Amniotic stem cell (primary cell): Measurements from ENCODE around the gene ATP8A1.
"Not testable (repeated sequence)": the region's sequence is repeated elsewhere in the genome, so short reads cannot be mapped to it uniquely, and the experiment has no call there.

Experiments
- DNase-seq: peaks from one replicate; lab custom pipeline; 2025; lab: John Stamatoyannopoulos, UW

ATP8A1 gene

GRCh38 chr4:42656944-42657792, at the start of gene ATP8A1:
TSS of gene ATP8A1 (minus strand) at chr4:42657105. CDS start at chr4:42656873, 232 bp downstream.
- DNase-seq = peak; percentile 64

DNA sequence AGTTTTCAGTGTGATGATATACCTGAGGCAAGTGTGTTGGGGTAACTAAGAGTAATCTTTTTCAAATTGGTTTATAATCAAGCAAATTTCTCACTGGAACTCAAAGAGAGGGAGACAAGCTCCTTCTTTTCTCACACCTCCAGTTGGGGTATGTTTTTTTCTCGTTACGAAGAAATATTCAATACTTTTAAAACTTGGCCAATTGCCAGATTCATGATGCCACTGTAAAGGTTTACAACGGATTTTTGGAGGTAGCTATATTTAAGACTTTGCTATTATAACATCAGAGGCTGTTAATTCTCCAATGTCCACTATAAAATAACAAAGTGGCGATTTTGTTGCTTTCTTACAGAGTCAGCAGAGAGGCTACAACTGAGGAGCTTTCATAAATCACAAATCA, 49.2 kb upstream of the ATP8A1 start:
- no peak for DNase-seq

DNA sequence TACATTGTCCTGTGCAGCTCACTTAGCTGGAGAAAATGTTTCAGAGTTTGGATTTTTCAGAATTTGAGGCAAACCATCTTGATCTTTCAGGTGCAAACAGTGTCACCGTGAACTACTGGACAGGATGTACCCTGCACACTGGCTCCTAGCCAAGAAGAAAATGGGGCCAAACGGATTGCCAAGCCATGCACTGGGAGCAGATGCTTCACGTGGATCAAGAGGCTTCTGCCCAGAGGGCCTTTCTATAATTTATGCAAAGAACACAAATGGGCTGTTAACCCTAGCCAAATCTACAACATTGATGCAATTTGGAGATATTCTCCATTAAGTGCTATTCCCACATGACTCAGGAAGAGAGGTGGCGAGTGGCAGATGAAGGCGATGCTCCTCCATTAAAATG, 46.9 kb upstream of the ATP8A1 start:
- no peak for DNase-seq

- DNase-seq = no peak
Observed at GRCh38 chr4:42702895-42703294, 46.0 kb upstream of the ATP8A1 start.

DNA sequence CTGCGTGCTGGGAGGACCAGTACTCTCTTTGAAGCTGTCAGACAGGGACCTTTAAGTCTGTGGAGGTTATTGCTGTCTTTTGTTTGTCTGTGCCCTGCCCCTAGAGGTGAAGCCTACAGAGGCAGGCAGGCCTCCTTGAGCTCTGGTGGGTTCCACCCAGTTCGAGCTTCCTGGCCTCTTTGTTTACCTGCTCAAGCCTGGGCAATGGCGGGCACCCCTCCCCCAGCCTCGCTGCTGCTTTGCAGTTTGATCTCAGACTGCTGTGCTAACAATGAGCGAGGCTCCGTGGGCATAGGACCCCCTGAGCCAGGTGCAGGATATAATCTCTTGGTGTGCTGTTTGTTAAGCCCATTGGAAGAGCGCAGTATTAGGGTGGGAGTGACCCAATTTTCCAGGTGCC, 44.9 kb upstream of the ATP8A1 start:
- DNase-seq = not testable (repeated sequence)

DNA sequence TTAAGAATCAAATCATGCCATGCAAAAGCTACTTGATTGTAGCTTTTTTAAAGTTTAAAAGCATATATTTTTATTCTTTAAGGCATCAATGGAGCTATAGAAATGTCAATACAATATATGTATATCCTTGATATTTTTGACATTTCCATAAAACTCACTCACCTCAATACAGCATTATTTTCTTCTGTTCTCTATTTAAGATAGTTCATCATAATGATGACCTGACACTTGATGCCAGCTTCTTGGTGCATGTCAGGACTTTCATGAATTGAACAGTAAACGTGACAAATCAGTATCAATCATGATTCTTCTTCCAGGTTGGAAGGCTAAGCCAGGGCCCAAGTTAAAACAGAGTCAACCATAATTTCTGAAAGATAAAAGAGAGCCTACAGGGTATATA, 33.6 kb upstream of the ATP8A1 start:
- no peak for DNase-seq

GRCh38 chr4:42683393-42683792, 26.5 kb upstream of the ATP8A1 start:
- DNase-seq = no peak

- no peak for DNase-seq
Observed at GRCh38 chr4:42678512-42678911, 21.6 kb upstream of the ATP8A1 start.

DNA sequence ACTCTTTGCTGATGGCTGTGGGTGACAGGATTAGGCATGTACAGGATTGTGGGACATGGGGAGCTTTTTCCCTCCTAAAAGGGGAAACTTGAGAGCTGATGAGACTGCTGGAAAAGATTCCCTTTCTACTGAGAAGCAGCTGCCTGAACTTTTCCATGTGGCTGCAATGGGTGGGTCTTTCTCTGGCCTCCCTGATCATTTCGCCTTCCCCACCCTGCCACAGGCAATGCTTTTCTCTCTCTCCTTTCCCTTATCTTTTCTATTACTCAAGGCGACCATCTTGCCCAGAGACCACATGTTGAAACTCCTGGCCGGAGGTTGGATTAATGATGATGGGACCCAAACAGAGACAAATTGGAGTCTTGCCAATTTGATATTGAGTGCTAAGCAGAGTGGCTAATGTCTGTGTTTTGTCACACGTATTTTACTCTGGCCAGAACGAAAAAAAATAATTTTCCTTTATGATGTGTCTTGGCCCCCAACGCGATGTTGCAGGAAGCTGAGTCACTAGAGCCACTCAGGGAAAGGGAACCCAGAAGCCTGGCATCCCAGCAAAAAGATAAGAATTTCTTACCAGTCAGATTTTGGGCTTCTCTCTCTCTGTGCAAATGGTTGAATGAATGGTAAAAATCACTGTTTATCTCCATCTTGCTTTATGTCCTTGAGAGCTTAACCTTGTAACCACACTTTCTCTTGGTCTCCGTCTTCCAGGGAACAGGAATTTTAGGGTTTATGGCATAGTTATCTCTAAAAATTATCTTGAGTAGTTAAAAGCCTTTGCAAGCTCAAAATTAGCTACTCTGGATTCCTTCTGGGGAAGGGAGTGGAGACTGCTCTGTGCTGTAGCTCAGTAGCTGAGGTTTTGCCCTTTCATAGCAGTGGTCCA, 19.4 kb upstream of the ATP8A1 start:
- no peak for DNase-seq

- DNase-seq = no peak
Observed at GRCh38 chr4:42673082-42673425, 16.1 kb upstream of the ATP8A1 start.

GRCh38 chr4:42672359-42673081, 15.6 kb upstream of the ATP8A1 start:
- no peak for DNase-seq

- DNase-seq = no peak
Observed at GRCh38 chr4:42671431-42672194, 14.7 kb upstream of the ATP8A1 start.

- no peak for DNase-seq
Observed at GRCh38 chr4:42658261-42658660, 1.4 kb upstream of the ATP8A1 start.

- no peak for DNase-seq
Observed at GRCh38 chr4:42656679-42656943, 294 bp downstream of the ATP8A1 start.

DNA sequence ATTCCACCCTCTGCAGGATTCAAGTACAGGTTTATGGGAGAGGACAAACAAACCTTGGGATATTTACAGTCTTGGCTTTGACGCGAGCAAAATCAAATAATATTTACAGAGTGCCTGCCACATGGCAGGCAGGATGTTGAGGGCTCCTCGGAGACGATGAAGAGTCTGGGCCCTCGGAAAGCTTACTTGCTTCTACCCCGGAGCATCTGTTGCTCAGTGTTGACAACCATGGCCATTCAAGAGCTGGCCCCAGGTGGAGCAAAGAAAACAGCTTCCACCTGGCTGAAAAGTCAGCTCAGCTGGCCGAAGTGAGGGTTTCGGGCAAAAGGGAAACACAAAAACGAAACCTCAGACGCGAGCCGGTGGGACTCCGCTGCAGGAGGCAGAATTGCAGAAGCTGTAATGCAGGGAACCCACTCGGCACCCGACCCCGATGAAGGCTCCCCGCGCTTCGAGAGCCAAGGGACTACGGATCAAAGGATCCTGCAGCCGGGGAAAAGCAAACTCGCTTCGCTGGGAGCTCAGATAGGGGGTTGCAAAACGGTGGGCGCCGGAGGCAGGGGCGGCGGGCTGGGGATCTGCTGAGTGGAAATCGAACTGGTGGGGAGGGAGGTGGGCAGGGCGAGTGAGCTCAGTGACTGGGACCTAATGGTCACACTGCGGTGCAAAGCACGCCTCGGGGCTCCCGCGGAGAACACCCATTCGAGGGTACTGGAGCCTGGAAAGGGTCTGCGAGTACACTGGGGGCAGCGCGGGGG, 805 bp downstream of the ATP8A1 start:
- DNase-seq = no peak

DNA sequence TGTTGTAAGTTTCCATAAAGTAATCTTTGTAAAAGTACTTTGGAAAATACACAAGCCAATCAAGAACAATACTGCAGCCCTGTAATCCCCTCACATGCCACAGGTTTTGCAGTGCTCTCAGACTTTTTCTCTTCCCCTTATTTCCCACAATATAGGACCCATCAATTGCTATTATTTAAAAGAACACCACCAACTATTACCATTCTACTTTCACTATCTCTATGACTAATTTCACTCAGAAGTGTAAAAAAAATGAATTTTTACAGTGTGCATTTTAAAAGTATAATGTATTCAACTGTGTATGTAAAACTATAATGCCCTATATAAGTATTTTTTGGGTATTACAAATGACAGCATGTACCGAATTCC, 1.7 kb downstream of the ATP8A1 start:
- no peak for DNase-seq

DNA sequence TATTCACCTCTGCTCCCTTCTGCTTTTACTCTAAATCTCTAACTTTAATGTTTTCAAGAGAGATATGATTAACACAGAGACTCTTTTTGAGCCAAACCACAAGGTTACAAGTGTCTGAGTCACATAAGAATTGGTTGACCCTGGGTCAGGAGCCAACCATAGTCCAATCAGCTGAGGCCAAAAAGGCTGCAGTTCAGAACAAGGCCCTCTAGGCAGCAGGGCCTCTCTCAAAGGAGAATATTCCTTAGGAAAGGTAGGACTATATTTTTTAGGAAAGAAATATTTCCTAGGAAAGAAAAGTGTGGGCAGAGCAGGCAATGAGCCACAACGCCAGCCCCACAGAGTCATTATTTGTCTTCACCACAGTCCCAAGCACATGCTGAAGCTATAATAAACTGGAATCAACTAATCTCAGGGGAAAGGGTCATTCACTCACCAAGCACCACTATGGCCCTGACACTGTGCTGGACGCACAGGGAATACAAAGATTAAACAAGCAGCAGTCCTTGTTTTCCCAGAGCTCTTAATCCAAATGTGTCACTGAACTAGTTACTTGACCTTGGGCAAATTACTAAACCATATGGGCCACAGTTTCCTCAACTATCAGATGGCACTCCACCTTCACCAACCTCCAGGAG, 2.2 kb downstream of the ATP8A1 start:
- DNase-seq = no peak

- no peak for DNase-seq
Observed at GRCh38 chr4:42653626-42654560, 3.0 kb downstream of the ATP8A1 start.

DNA sequence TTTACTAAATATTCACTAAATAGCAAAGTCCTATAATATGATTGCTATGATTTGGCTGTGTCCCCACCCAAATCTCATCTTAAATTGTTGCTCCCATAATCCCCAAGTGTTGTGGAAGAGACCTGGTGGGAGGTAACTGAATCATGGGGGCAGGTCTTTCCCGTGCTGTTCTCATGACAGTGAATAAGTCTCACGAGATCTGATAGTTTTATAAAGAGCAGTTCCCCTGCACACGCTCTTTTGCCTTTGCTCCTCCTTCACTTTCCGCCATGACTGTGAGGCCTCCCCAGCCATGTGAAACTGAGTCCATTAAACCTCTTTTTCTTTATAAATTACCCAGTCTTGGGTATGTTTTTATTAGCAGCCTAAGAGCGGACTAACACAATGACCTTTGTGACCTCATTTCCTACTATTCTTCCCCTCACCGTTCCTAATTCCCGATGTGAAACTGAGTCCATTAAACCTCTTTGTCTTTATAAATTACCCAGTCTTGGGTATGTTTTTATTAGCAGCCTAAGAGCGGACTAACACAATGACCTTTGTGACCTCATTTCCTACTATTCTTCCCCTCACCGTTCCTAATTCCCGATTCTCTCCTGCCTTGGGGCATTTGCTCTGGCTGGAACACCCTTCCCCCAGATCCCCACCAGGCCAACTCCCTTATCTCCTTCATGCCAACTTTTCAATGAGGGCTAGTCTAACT, 4.2 kb downstream of the ATP8A1 start:
- DNase-seq = not testable (repeated sequence)
